ENCODE data around the gene OR5L2. TPM values are rescaled to one million over a fixed set of nuclear protein-coding genes. Genes with fewer than 3 reads are reported as not detected.
A peak's percentile ranks its signal among the peaks of the same experiment; 100 is the strongest.
"Not testable (repeated sequence)": the region's sequence is repeated elsewhere in the genome, so short reads cannot be mapped to it uniquely, and the experiment has no call there.

Gene OR5L2
- total and polyA plus RNA-seq, 12 donors = not detected

GRCh38 chr11:55847453-55847852 is 20.4 kb downstream of the OR5L2 start:
- no peak overlapping the region for H3K4me3 ChIP-seq
- H3K4me1 ChIP-seq (replicated peaks in 1 of 2) = no peaks in the 10 kb centered on the region
- no peaks in the 10 kb centered on the region for H3K9me3 ChIP-seq (replicated peaks in 1 of 3)
- no peak for TF ChIP-seq POLR2A (IDR thresholded peaks at IDR 0.05)
- TF ChIP-seq, protein P1, sequence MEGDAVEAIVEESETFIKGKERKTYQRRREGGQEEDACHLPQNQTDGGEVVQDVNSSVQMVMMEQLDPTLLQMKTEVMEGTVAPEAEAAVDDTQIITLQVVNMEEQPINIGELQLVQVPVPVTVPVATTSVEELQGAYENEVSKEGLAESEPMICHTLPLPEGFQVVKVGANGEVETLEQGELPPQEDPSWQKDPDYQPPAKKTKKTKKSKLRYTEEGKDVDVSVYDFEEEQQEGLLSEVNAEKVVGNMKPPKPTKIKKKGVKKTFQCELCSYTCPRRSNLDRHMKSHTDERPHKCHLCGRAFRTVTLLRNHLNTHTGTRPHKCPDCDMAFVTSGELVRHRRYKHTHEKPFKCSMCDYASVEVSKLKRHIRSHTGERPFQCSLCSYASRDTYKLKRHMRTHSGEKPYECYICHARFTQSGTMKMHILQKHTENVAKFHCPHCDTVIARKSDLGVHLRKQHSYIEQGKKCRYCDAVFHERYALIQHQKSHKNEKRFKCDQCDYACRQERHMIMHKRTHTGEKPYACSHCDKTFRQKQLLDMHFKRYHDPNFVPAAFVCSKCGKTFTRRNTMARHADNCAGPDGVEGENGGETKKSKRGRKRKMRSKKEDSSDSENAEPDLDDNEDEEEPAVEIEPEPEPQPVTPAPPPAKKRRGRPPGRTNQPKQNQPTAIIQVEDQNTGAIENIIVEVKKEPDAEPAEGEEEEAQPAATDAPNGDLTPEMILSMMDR (IDR thresholded peaks at IDR 0.05) = no peak
- WGBS, 4 donors = 37 to 45% (median 41%) methylated on average over 2 of the region's 2 CpGs
- intact Hi-C loops (cut with DNase I) = no loop called here
- no peaks in the 10 kb centered on the region for H3K36me3 ChIP-seq (replicated peaks in 1 of 2)
- no peak overlapping the region for H3K27ac ChIP-seq
- H3K27me3 ChIP-seq = no peaks in the 10 kb centered on the region
- no peak for DNase-seq

DNA sequence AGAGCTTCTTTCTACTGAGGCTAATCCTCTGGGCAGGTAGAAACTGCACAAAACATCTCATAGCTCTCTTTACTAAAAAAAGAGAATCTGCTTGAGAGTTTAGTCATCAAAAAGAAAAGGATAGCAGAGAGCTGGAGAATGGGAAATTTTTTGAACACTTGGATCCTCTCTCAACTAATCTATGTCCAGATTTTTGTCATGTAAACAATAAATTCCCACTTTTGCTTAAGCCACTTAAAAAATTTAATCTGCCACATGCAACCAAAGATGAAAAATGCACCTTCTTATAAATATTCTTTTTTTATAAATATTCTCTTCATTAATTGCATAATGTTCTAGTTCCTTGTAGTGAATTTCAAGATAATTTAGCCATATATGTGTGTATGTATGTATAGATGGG is 22.0 kb downstream of the OR5L2 start:
- intact Hi-C loops (cut with DNase I) = no loop called here
- no peak for TF ChIP-seq POLR2A (IDR thresholded peaks at IDR 0.05)
- TF ChIP-seq, protein P1 (IDR thresholded peaks at IDR 0.05) = no peak

GRCh38 chr11:55852141-55852540 is 25.1 kb downstream of the OR5L2 start:
- H3K4me3 ChIP-seq = no peak overlapping the region
- no peaks in the 10 kb centered on the region for H3K4me1 ChIP-seq (replicated peaks in 1 of 2)
- intact Hi-C loops (cut with DNase I) = no loop called here
- no peaks in the 10 kb centered on the region for H3K36me3 ChIP-seq (replicated peaks in 1 of 2)
- TF ChIP-seq POLR2A (IDR thresholded peaks at IDR 0.05) = no peak
- TF ChIP-seq, protein P1 (IDR thresholded peaks at IDR 0.05) = no peak
- no peak overlapping the region for H3K27ac ChIP-seq
- 66 to 75% (median 67%) methylated on average over 1 of the region's 1 CpG for WGBS, 4 donors
- DNase-seq = no peak
- no peaks in the 10 kb centered on the region for H3K27me3 ChIP-seq
- no peaks in the 10 kb centered on the region for H3K9me3 ChIP-seq (replicated peaks in 1 of 3)

More for the DNA sequence above, 22.0 kb downstream of the OR5L2 start:
- Histone ChIP-seq H3K4me1 (replicated peaks in 1 of 2) (no peaks in the 10 kb centered on the region), H3K27ac (no peak overlapping the region), H3K27me3 (no peaks in the 10 kb centered on the region), H3K36me3 (replicated peaks in 1 of 2) (no peaks in the 10 kb centered on the region), H3K4me3 (no peak overlapping the region), H3K9me3 (replicated peaks in 1 of 3) (no peaks in the 10 kb centered on the region)
- no peak for DNase-seq

DNA sequence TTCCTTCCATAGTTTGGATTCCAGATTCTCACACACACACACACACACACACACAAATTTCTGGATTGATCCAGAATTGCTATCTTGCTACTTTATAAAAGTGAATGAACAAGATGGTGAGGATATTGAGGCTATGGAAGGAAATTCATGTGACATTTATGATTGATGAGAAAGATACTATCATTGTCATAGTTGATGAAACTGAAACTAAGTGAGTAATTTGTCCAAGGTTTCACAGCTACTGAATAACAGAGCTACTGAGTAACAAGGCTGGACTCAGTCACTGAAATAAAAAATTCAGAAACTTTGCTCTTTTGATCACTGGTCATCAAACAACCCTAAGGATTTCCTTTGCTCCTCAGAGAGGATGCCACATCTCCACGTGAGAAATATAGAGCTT is 27.7 kb downstream of the OR5L2 start:
- no peak for TF ChIP-seq POLR2A (IDR thresholded peaks at IDR 0.05)
- TF ChIP-seq, protein P1 (IDR thresholded peaks at IDR 0.05) = no peak
- no peaks in the 10 kb centered on the region for H3K4me1 ChIP-seq (replicated peaks in 1 of 2)
- H3K9me3 ChIP-seq (replicated peaks in 1 of 3) = no peaks in the 10 kb centered on the region
- no peak overlapping the region for H3K27ac ChIP-seq
- H3K27me3 ChIP-seq = no peaks in the 10 kb centered on the region
- no peak overlapping the region for H3K4me3 ChIP-seq
- no peaks in the 10 kb centered on the region for H3K36me3 ChIP-seq (replicated peaks in 1 of 2)
- no peak for DNase-seq
- intact Hi-C loops (cut with DNase I) = no loop called here
- WGBS, 4 donors = 11 to 32% (median 17%) methylated on average over 1 of the region's 1 CpG

DNA sequence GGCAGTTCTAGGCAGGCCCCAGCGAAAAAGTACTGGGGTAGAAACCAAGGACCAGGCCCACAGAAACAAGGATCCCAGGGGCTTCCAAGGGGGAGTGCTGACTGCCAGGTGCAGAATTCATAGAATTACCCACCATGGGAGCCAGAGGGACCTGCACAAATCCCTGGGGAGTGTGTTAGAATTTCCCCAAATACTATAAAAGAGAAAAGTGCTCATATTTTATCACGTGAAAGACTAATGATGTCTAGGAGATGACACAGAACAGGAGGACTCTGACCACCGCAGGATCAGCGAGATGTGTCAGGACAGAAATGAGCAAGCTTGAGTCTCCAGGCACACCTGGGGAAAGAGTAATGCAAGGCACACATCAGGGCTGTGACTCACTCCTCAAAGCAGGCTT is 40.3 kb downstream of the OR5L2 start:
- WGBS, 4 donors = 70 to 85% (median 77%) methylated on average over 4 of the region's 4 CpGs

DNA sequence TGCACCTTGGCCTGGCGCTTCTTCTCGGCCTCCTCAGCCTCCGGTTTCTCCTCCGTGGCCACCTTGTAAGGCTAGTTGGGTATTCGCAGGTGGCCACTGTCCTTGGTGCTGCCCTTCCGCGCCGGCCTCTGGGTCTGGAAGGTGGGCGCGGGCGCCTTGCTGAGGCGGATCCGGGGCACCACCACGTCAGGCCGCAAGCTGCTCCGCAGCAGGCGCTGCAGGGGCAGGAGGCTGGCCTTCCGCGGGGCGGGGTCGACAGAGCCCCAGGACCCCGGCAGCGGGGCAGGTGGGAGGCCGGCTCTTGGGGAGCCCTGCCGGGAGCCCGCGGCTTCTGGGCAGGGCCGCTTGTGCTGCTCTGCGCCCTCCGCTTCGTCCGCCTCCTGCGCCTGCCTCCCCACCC is 45.7 kb downstream of the OR5L2 start:
- H3K36me3 ChIP-seq (replicated peaks in 1 of 2); H3K9me3 ChIP-seq (replicated peaks in 1 of 3); H3K27me3 ChIP-seq; H3K4me3 ChIP-seq; DNase-seq; H3K27ac ChIP-seq; H3K4me1 ChIP-seq (replicated peaks in 1 of 2); intact Hi-C loops (cut with DNase I): not testable (repeated sequence)
- 9 to 52% (median 15%) methylated on average over 13 to 33 of the region's 33 CpGs for WGBS, 4 donors

More for the DNA sequence above, 40.3 kb downstream of the OR5L2 start:
- H3K27me3 ChIP-seq; H3K27ac ChIP-seq; H3K36me3 ChIP-seq (replicated peaks in 1 of 2); H3K4me1 ChIP-seq (replicated peaks in 1 of 2); intact Hi-C loops (cut with DNase I); H3K4me3 ChIP-seq; H3K9me3 ChIP-seq (replicated peaks in 1 of 3); DNase-seq: not testable (repeated sequence)

- H3K4me1 ChIP-seq (replicated peaks in 1 of 2); H3K27ac ChIP-seq; H3K4me3 ChIP-seq; H3K36me3 ChIP-seq (replicated peaks in 1 of 2); intact Hi-C loops (cut with DNase I); H3K27me3 ChIP-seq; H3K9me3 ChIP-seq (replicated peaks in 1 of 3): not testable (repeated sequence)
- WGBS, 4 donors = 15 to 24% (median 20%) methylated on average over 20 to 34 of the region's 34 CpGs; no CpG with 5 or more reads in 1 of the 4 donors
- DNase-seq = peak in 1 of 7 donors; percentile 63
Measured at GRCh38 chr11:55873146-55873545, 46.1 kb downstream of the OR5L2 start.

All from adrenal gland (tissue), 12 donors.